Liver (tissue), 9 donors: ENCODE measurements around the gene CHN1. TPM values are rescaled to one million over a fixed set of nuclear protein-coding genes. Genes with fewer than 3 reads are reported as not detected.

Experiments
- DNase-seq: peaks from one replicate; pipeline ENCODE4 v3.0.0-alpha.2; 2017; ENCODE audit warnings: low spot score
- H3K27ac ChIP-seq, 2 donors: one replicate each; pipeline ENCODE4 v1.7.0; 2013; ENCODE audit warnings: inconsistent platforms in 2 of 2, low read length in 2 of 2, control low read depth in 1 of 2, low read depth in 1 of 2, mild to moderate bottlenecking in 1 of 2
- H3K27me3 ChIP-seq, 4 donors: one replicate each; pipeline versions ENCODE4 v1.6.1 to v1.7.0; 2013; ENCODE audit warnings: low read length in 3 of 4, inconsistent platforms in 1 of 4, mild to moderate bottlenecking in 1 of 4, moderate library complexity in 1 of 4; ENCODE audit not compliant: control insufficient read depth in 4 of 4, insufficient read depth in 4 of 4
- H3K36me3 ChIP-seq, 4 donors: one replicate each; pipeline versions ENCODE4 v1.6.1 to v1.7.0; 2013; ENCODE audit warnings: low read length in 3 of 4, mild to moderate bottlenecking in 3 of 4, low read depth in 1 of 4, moderate library complexity in 1 of 4; ENCODE audit not compliant: control insufficient read depth in 4 of 4, insufficient read depth in 3 of 4
- H3K4me1 ChIP-seq, 4 donors: one replicate each; pipeline versions ENCODE4 v1.6.1 to v1.7.0; 2013; ENCODE audit warnings: low read length in 3 of 4, mild to moderate bottlenecking in 3 of 4, moderate library complexity in 1 of 4; ENCODE audit not compliant: control insufficient read depth in 4 of 4, insufficient read depth in 4 of 4
- H3K4me3 ChIP-seq, 3 donors: one replicate each; pipeline versions ENCODE4 v1.6.1 to v1.7.0; 2013; ENCODE audit warnings: low read length in 3 of 3, control low read depth in 1 of 3, low read depth in 1 of 3, mild to moderate bottlenecking in 1 of 3
- H3K9ac ChIP-seq, 2 donors: one replicate each; pipeline ENCODE4 v1.7.0; 2013; ENCODE audit warnings: low read length in 2 of 2, mild to moderate bottlenecking in 2 of 2, moderate library complexity in 2 of 2, control low read depth in 1 of 2, low read depth in 1 of 2
- H3K9me3 ChIP-seq, 4 donors: one replicate each; pipeline versions ENCODE4 v1.6.1 to v1.7.0; 2013; ENCODE audit warnings: low read length in 3 of 4; ENCODE audit not compliant: control insufficient read depth in 4 of 4
- ATF3 ChIP-seq: IDR thresholded peaks from 2 replicates; pipeline ENCODE4 v1.6.1; 2016; ENCODE audit warnings: antibody characterized with exemption
- CTCF ChIP-seq: fragments of 150-350 bp; IDR thresholded peaks from 2 replicates; pipeline ENCODE4 v1.5.1; 2017; ENCODE audit warnings: improper control_type of control experiment, low read depth, low read length; ENCODE audit not compliant: missing input control
- EGR1 ChIP-seq, 2 donors: IDR thresholded peaks; 2 replicates each; pipeline ENCODE4 v1.6.1; 2016 to 2018; ENCODE audit warnings: antibody characterized with exemption in 2 of 2, low read depth in 2 of 2
- FOXA1 ChIP-seq: IDR thresholded peaks from 2 replicates; pipeline ENCODE4 v1.6.1; 2016; ENCODE audit warnings: antibody characterized with exemption
- FOXA2 ChIP-seq: IDR thresholded peaks from 2 replicates; pipeline ENCODE4 v1.6.1; 2016; ENCODE audit warnings: antibody characterized with exemption
- GABPA ChIP-seq, 2 donors: IDR thresholded peaks in 1 of 2; conservative IDR thresholded peaks in 1 of 2; 2 replicates each; pipeline ENCODE4 v1.6.1; 2016; ENCODE audit warnings: antibody characterized with exemption in 2 of 2, mild to moderate bottlenecking in 1 of 2, moderate library complexity in 1 of 2
- HNF4A ChIP-seq, 2 donors: conservative IDR thresholded peaks; 2 replicates each; pipeline ENCODE4 v1.6.1; 2016; ENCODE audit warnings: antibody characterized with exemption in 2 of 2, mild to moderate bottlenecking in 2 of 2
- HNF4G ChIP-seq: IDR thresholded peaks from 2 replicates; pipeline ENCODE4 v1.6.1; 2016; ENCODE audit warnings: antibody characterized with exemption
- JUND ChIP-seq, 2 donors: IDR thresholded peaks; 2 replicates each; pipeline ENCODE4 v1.6.1; 2016; ENCODE audit warnings: antibody characterized with exemption in 2 of 2
- MAX ChIP-seq: IDR thresholded peaks from 2 replicates; pipeline ENCODE4 v1.6.1; 2016; ENCODE audit warnings: antibody characterized with exemption
- NR2F2 ChIP-seq: IDR thresholded peaks from 2 replicates; pipeline ENCODE4 v1.6.1; 2016; ENCODE audit warnings: antibody characterized with exemption
- RAD21 ChIP-seq, 2 donors: IDR thresholded peaks; 2 replicates each; pipeline ENCODE4 v1.6.1; 2016; ENCODE audit warnings: antibody characterized with exemption in 2 of 2, mild to moderate bottlenecking in 2 of 2
- REST ChIP-seq: IDR thresholded peaks from 2 replicates; pipeline ENCODE4 v1.6.1; 2016; ENCODE audit warnings: antibody characterized with exemption, mild to moderate bottlenecking
- RXRA ChIP-seq, 2 donors: IDR thresholded peaks; 2 replicates each; pipeline ENCODE4 v1.6.1; 2017 to 2018; ENCODE audit warnings: antibody characterized with exemption in 2 of 2, mild to moderate bottlenecking in 1 of 2
- SP1 ChIP-seq: IDR thresholded peaks from 2 replicates; pipeline ENCODE4 v1.6.1; 2018; ENCODE audit warnings: antibody characterized with exemption, mild to moderate bottlenecking
- TAF1 ChIP-seq: conservative IDR thresholded peaks from 2 replicates; pipeline ENCODE4 v1.6.1; 2016; ENCODE audit warnings: antibody characterized with exemption, mild to moderate bottlenecking
- YY1 ChIP-seq: IDR thresholded peaks from 2 replicates; pipeline ENCODE4 v1.6.1; 2016; ENCODE audit warnings: antibody characterized with exemption, mild to moderate bottlenecking
- ZBTB33 ChIP-seq: IDR thresholded peaks from 2 replicates; pipeline ENCODE4 v1.6.1; 2016; ENCODE audit warnings: antibody characterized with exemption
- WGBS: extraction: QIAGEN DNeasy Blood & Tissue Kit; methylation state at CpG from one replicate; pipeline ENCODE4 v1.1.7; 2013; 5-methylcytosine and 5-hydroxymethylcytosine counted together
- polyA plus RNA-seq, 2 donors: library from polyadenylated mRNA; stranded (reverse) in 1 of 2; unstranded in 1 of 2; fragments of 200-250 nt in 1 of 2; fragments of >200 nt in 1 of 2; fragmentation: Nextera tagmentation in 1 of 2; extraction: Ambion mirVana in 1 of 2; gene quantifications; one replicate each; pipeline versions ENCODE4 v1.2.1 to v1.2.3, GENCODE V29; 2013 to 2015
- total RNA-seq, 2 donors: library from RNA; depleted of rRNA; stranded (reverse); fragments of >200 nt; gene quantifications; one replicate each; pipeline ENCODE4 v1.2.3, GENCODE V29; 2014
- donor health status: healthy.
- donor health status: healthy.
- donor health status: healthy.
- donor health status: healthy.
- donor health status: healthy.

Gene CHN1
- total and polyA plus RNA-seq, 4 donors = 0.66 to 1.6 (median 1.1) TPM

- Histone ChIP-seq H3K27ac (no peak overlapping the region), H3K4me3 (no peak overlapping the region), H3K9me3 (no peaks in the 10 kb centered on the region), H3K36me3 (no peaks in the 10 kb centered on the region), H3K27me3 (no peaks in the 10 kb centered on the region), H3K9ac (no peak overlapping the region), H3K4me1 (no peaks in the 10 kb centered on the region)
- WGBS = 91% methylated on average over 3 of the region's 3 CpGs
- TF ChIP-seq RAD21 (IDR thresholded peaks at IDR 0.05) (no peak), FOXA2 (no peak), FOXA1 (no peak), TAF1 (no peak), NR2F2 (no peak), RXRA (IDR thresholded peaks at IDR 0.05) (no peak), ZBTB33 (no peak), SP1 (no peak), HNF4A (conservative IDR thresholded peaks at IDR 0.05) (no peak), REST (no peak), GABPA (IDR thresholded peaks at IDR 0.05 in 1 of 2, conservative IDR thresholded peaks at IDR 0.05 in 1 of 2) (no peak), HNF4G (no peak), ATF3 (no peak), EGR1 (IDR thresholded peaks at IDR 0.05; ENCODE audit: low read depth in 2 of 2) (no peak), JUND (IDR thresholded peaks at IDR 0.05) (no peak), CTCF (no peak), MAX (no peak), YY1 (no peak)
- no peak for DNase-seq
These were observed 171.4 kb downstream of the CHN1 start for GRCh38 chr2:174833737-174834136.

- no peaks in the 10 kb centered on the region for H3K9me3 ChIP-seq
- no peaks in the 10 kb centered on the region for H3K27me3 ChIP-seq
- DNase-seq = no peak
- H3K36me3 ChIP-seq = no peaks in the 10 kb centered on the region
- H3K4me3 ChIP-seq = no peak overlapping the region
- H3K9ac ChIP-seq = no peak overlapping the region
- no peak overlapping the region for H3K27ac ChIP-seq
- WGBS = 93% methylated on average over 6 of the region's 6 CpGs
- no peaks in the 10 kb centered on the region for H3K4me1 ChIP-seq
- TF ChIP-seq NR2F2 = no peak
- no peak for TF ChIP-seq MAX
- no peak for TF ChIP-seq FOXA2
- no peak for TF ChIP-seq ZBTB33
- TF ChIP-seq SP1 = no peak
- no peak for TF ChIP-seq RXRA (IDR thresholded peaks at IDR 0.05)
- no peak for TF ChIP-seq ATF3
- no peak for TF ChIP-seq TAF1
- TF ChIP-seq REST = no peak
- TF ChIP-seq JUND (IDR thresholded peaks at IDR 0.05) = no peak
- no peak for TF ChIP-seq EGR1 (IDR thresholded peaks at IDR 0.05; ENCODE audit: low read depth in 2 of 2)
- no peak for TF ChIP-seq RAD21 (IDR thresholded peaks at IDR 0.05)
These were observed 174.6 kb downstream of the CHN1 start for GRCh38 chr2:174830561-174830960.
